Liver (tissue), 9 donors: ENCODE results near the gene ATF4. TPM values are rescaled to one million over a fixed set of nuclear protein-coding genes. Genes with fewer than 3 reads are reported as not detected.

Experiments used
- DNase-seq: peaks from one replicate; pipeline ENCODE4 v3.0.0-alpha.2; 2017; ENCODE audit warnings: low spot score
- H3K27ac ChIP-seq, 2 donors: one replicate each; pipeline ENCODE4 v1.7.0; 2013; ENCODE audit warnings: inconsistent platforms in 2 of 2, low read length in 2 of 2, control low read depth in 1 of 2, low read depth in 1 of 2, mild to moderate bottlenecking in 1 of 2
- H3K27me3 ChIP-seq, 4 donors: one replicate each; pipeline versions ENCODE4 v1.6.1 to v1.7.0; 2013; ENCODE audit warnings: low read length in 3 of 4, inconsistent platforms in 1 of 4, mild to moderate bottlenecking in 1 of 4, moderate library complexity in 1 of 4; ENCODE audit not compliant: control insufficient read depth in 4 of 4, insufficient read depth in 4 of 4
- H3K36me3 ChIP-seq, 4 donors: one replicate each; pipeline versions ENCODE4 v1.6.1 to v1.7.0; 2013; ENCODE audit warnings: low read length in 3 of 4, mild to moderate bottlenecking in 3 of 4, low read depth in 1 of 4, moderate library complexity in 1 of 4; ENCODE audit not compliant: control insufficient read depth in 4 of 4, insufficient read depth in 3 of 4
- H3K4me1 ChIP-seq, 4 donors: one replicate each; pipeline versions ENCODE4 v1.6.1 to v1.7.0; 2013; ENCODE audit warnings: low read length in 3 of 4, mild to moderate bottlenecking in 3 of 4, moderate library complexity in 1 of 4; ENCODE audit not compliant: control insufficient read depth in 4 of 4, insufficient read depth in 4 of 4
- H3K4me3 ChIP-seq, 3 donors: one replicate each; pipeline versions ENCODE4 v1.6.1 to v1.7.0; 2013; ENCODE audit warnings: low read length in 3 of 3, control low read depth in 1 of 3, low read depth in 1 of 3, mild to moderate bottlenecking in 1 of 3
- H3K9ac ChIP-seq, 2 donors: one replicate each; pipeline ENCODE4 v1.7.0; 2013; ENCODE audit warnings: low read length in 2 of 2, mild to moderate bottlenecking in 2 of 2, moderate library complexity in 2 of 2, control low read depth in 1 of 2, low read depth in 1 of 2
- H3K9me3 ChIP-seq, 4 donors: one replicate each; pipeline versions ENCODE4 v1.6.1 to v1.7.0; 2013; ENCODE audit warnings: low read length in 3 of 4; ENCODE audit not compliant: control insufficient read depth in 4 of 4
- ATF3 ChIP-seq: IDR thresholded peaks from 2 replicates; pipeline ENCODE4 v1.6.1; 2016; ENCODE audit warnings: antibody characterized with exemption
- CTCF ChIP-seq: fragments of 150-350 bp; IDR thresholded peaks from 2 replicates; pipeline ENCODE4 v1.5.1; 2017; ENCODE audit warnings: improper control_type of control experiment, low read depth, low read length; ENCODE audit not compliant: missing input control
- EGR1 ChIP-seq, 2 donors: IDR thresholded peaks; 2 replicates each; pipeline ENCODE4 v1.6.1; 2016 to 2018; ENCODE audit warnings: antibody characterized with exemption in 2 of 2, low read depth in 2 of 2
- FOXA1 ChIP-seq: IDR thresholded peaks from 2 replicates; pipeline ENCODE4 v1.6.1; 2016; ENCODE audit warnings: antibody characterized with exemption
- FOXA2 ChIP-seq: IDR thresholded peaks from 2 replicates; pipeline ENCODE4 v1.6.1; 2016; ENCODE audit warnings: antibody characterized with exemption
- GABPA ChIP-seq, 2 donors: IDR thresholded peaks in 1 of 2; conservative IDR thresholded peaks in 1 of 2; 2 replicates each; pipeline ENCODE4 v1.6.1; 2016; ENCODE audit warnings: antibody characterized with exemption in 2 of 2, mild to moderate bottlenecking in 1 of 2, moderate library complexity in 1 of 2
- HNF4A ChIP-seq, 2 donors: conservative IDR thresholded peaks; 2 replicates each; pipeline ENCODE4 v1.6.1; 2016; ENCODE audit warnings: antibody characterized with exemption in 2 of 2, mild to moderate bottlenecking in 2 of 2
- HNF4G ChIP-seq: IDR thresholded peaks from 2 replicates; pipeline ENCODE4 v1.6.1; 2016; ENCODE audit warnings: antibody characterized with exemption
- JUND ChIP-seq, 2 donors: IDR thresholded peaks; 2 replicates each; pipeline ENCODE4 v1.6.1; 2016; ENCODE audit warnings: antibody characterized with exemption in 2 of 2
- NR2F2 ChIP-seq: IDR thresholded peaks from 2 replicates; pipeline ENCODE4 v1.6.1; 2016; ENCODE audit warnings: antibody characterized with exemption
- RAD21 ChIP-seq, 2 donors: IDR thresholded peaks; 2 replicates each; pipeline ENCODE4 v1.6.1; 2016; ENCODE audit warnings: antibody characterized with exemption in 2 of 2, mild to moderate bottlenecking in 2 of 2
- REST ChIP-seq: IDR thresholded peaks from 2 replicates; pipeline ENCODE4 v1.6.1; 2016; ENCODE audit warnings: antibody characterized with exemption, mild to moderate bottlenecking
- RXRA ChIP-seq, 2 donors: IDR thresholded peaks; 2 replicates each; pipeline ENCODE4 v1.6.1; 2017 to 2018; ENCODE audit warnings: antibody characterized with exemption in 2 of 2, mild to moderate bottlenecking in 1 of 2
- SP1 ChIP-seq: IDR thresholded peaks from 2 replicates; pipeline ENCODE4 v1.6.1; 2018; ENCODE audit warnings: antibody characterized with exemption, mild to moderate bottlenecking
- TAF1 ChIP-seq: conservative IDR thresholded peaks from 2 replicates; pipeline ENCODE4 v1.6.1; 2016; ENCODE audit warnings: antibody characterized with exemption, mild to moderate bottlenecking
- YY1 ChIP-seq: IDR thresholded peaks from 2 replicates; pipeline ENCODE4 v1.6.1; 2016; ENCODE audit warnings: antibody characterized with exemption, mild to moderate bottlenecking
- ZBTB33 ChIP-seq: IDR thresholded peaks from 2 replicates; pipeline ENCODE4 v1.6.1; 2016; ENCODE audit warnings: antibody characterized with exemption
- WGBS: extraction: QIAGEN DNeasy Blood & Tissue Kit; methylation state at CpG from one replicate; pipeline ENCODE4 v1.1.7; 2013; 5-methylcytosine and 5-hydroxymethylcytosine counted together
- polyA plus RNA-seq, 2 donors: library from polyadenylated mRNA; stranded (reverse) in 1 of 2; unstranded in 1 of 2; fragments of 200-250 nt in 1 of 2; fragments of >200 nt in 1 of 2; fragmentation: Nextera tagmentation in 1 of 2; extraction: Ambion mirVana in 1 of 2; gene quantifications; one replicate each; pipeline versions ENCODE4 v1.2.1 to v1.2.3, GENCODE V29; 2013 to 2015
- total RNA-seq, 2 donors: library from RNA; depleted of rRNA; stranded (reverse); fragments of >200 nt; gene quantifications; one replicate each; pipeline ENCODE4 v1.2.3, GENCODE V29; 2014
- donor health status: healthy.
- donor health status: healthy.
- donor health status: healthy.
- donor health status: healthy.
- donor health status: healthy.

Gene ATF4
- total and polyA plus RNA-seq, 4 donors, result 112 to 211 (median 169) TPM

GRCh38 chr22:39560127-39560526 is 39.8 kb downstream of the ATF4 start:
- H3K4me1 ChIP-seq, result peaks cover 0 to 6% (median 4%) of the 10 kb centered on the region in 4 donors
- H3K4me3 ChIP-seq, result no peak overlapping the region
- no peaks in the 10 kb centered on the region for H3K36me3 ChIP-seq
- no peak for DNase-seq
- 50% methylated on average over 6 of the region's 6 CpGs for WGBS
- no peak for TF ChIP-seq REST
- TF ChIP-seq RXRA (IDR thresholded peaks at IDR 0.05), result no peak
- no peak for TF ChIP-seq HNF4A (conservative IDR thresholded peaks at IDR 0.05)
- TF ChIP-seq SP1, result no peak
- TF ChIP-seq TAF1, result no peak
- no peak for TF ChIP-seq CTCF
- TF ChIP-seq GABPA (IDR thresholded peaks at IDR 0.05 in 1 of 2, conservative IDR thresholded peaks at IDR 0.05 in 1 of 2), result no peak
- TF ChIP-seq FOXA2, result no peak
- no peak for TF ChIP-seq NR2F2
- no peak for TF ChIP-seq FOXA1
- no peak for TF ChIP-seq JUND (IDR thresholded peaks at IDR 0.05)
- no peak for TF ChIP-seq HNF4G
- TF ChIP-seq EGR1 (IDR thresholded peaks at IDR 0.05; ENCODE audit: low read depth in 2 of 2), result no peak
- no peak for TF ChIP-seq YY1
- no peak for TF ChIP-seq RAD21 (IDR thresholded peaks at IDR 0.05)
- no peak for TF ChIP-seq ZBTB33
- peaks cover 0 to 15% (median 5%) of the 10 kb centered on the region in 4 donors for H3K27me3 ChIP-seq
- H3K27ac ChIP-seq, result no peak overlapping the region
- no peak overlapping the region for H3K9ac ChIP-seq
- H3K9me3 ChIP-seq, result no peaks in the 10 kb centered on the region

GRCh38 chr22:39562839-39563489 is 42.6 kb downstream of the ATF4 start:
- H3K9ac ChIP-seq, result no peak overlapping the region
- no peaks in the 10 kb centered on the region for H3K9me3 ChIP-seq
- peaks cover 0 to 4% (median 4%) of the 10 kb centered on the region in 4 donors for H3K4me1 ChIP-seq
- no peaks in the 10 kb centered on the region for H3K36me3 ChIP-seq
- 74% methylated on average over 9 of the region's 9 CpGs for WGBS
- no peak overlapping the region for H3K27ac ChIP-seq
- peaks cover 0 to 8% (median 0%) of the 10 kb centered on the region in 4 donors for H3K27me3 ChIP-seq
- no peak for DNase-seq
- no peak for TF ChIP-seq FOXA2
- TF ChIP-seq NR2F2, result no peak
- TF ChIP-seq FOXA1, result no peak
- no peak for TF ChIP-seq ATF3
- no peak for TF ChIP-seq TAF1
- no peak overlapping the region for H3K4me3 ChIP-seq
